Fibroblast of lung (primary cell): Measurements from ENCODE around the gene ZNF423.

Experiments used
- CTCF ChIP-seq, 2 donors: IDR thresholded peaks in 1 of 2; conservative IDR thresholded peaks in 1 of 2; 1 replicate in 1 of 2; 2 replicates in 1 of 2; pipeline ENCODE4 v1.5.1; 2011 to 2012; ENCODE audit warnings: low read length in 2 of 2, control low read depth in 1 of 2, inconsistent platforms in 1 of 2, low read depth in 1 of 2, mild to moderate bottlenecking in 1 of 2
- EZH2 ChIP-seq: IDR thresholded peaks from 2 replicates; pipeline ENCODE4 v1.5.1; 2012; ENCODE audit warnings: low read length, control low read depth, mild to moderate bottlenecking; ENCODE audit errors: missing control alignments

GRCh38 chr16:49532873-49533272 lies 323.0 kb downstream of the ZNF423 start:
- TF ChIP-seq CTCF (conservative IDR thresholded peaks at IDR 0.05 in 1 of 2, IDR thresholded peaks at IDR 0.05 in 1 of 2; ENCODE audit: low read depth in 1 of 2, low read length in 2 of 2) (no peak), EZH2 (no peak)
